ENCODE measurements around the gene IWS1. TPM values are rescaled to one million over a fixed set of nuclear protein-coding genes. Genes with fewer than 3 reads are reported as not detected.
"Not testable (repeated sequence)": the region's sequence is repeated elsewhere in the genome, so short reads cannot be mapped to it uniquely, and the experiment has no call there.

The IWS1 gene
- 10 to 100 TPM; 36.0 to 53.2 TPM for total RNA-seq
- polyA plus RNA-seq (ENCODE audit: insufficient read length in 2 of 2): 10 to 100 TPM; 48.3 to 53.5 TPM
- long read RNA-seq, donor 1, transcript IWS1-201 (14 exons, 2,958 nt): major isoform, 6 of 16 reads
- long read RNA-seq, donor 1, partial matches to known transcripts: 10 of 16 reads
- long read RNA-seq, donor 1, other reads (novel, unspliced or antisense): 0 of 16 reads
- long read RNA-seq, donor 2, partial matches to known transcripts: 0 of 1 reads
- long read RNA-seq, donor 2, other reads (novel, unspliced or antisense): 0 of 1 reads
- long read RNA-seq, donor 3, partial matches to known transcripts: 7 of 7 reads
- long read RNA-seq, donor 3, other reads (novel, unspliced or antisense): 0 of 7 reads
- long read RNA-seq, donor 4, partial matches to known transcripts: 16 of 19 reads
- long read RNA-seq, donor 4, other reads (novel, unspliced or antisense): 0 of 19 reads

- under 1% methylated on average over 70 of the region's 70 CpGs for WGBS (ENCODE audit: insufficient coverage)
- Histone ChIP-seq H3K4me3 (ENCODE audit: low read depth, low read length) (peak within 1 kb of the TSS; percentile 69), H3K4me1 (ENCODE audit: control insufficient read depth, insufficient read depth, low read length) (peaks cover 13% of the 10 kb centered on the region), H3K27me3 (ENCODE audit: control insufficient read depth, insufficient read depth, low read length) (no peaks in the 10 kb centered on the region), H3K36me3 (ENCODE audit: control insufficient read depth, insufficient read depth, low read length) (peaks cover 3% of the 10 kb centered on the region), H3K9me3 (ENCODE audit: control insufficient read depth, insufficient read depth, low read length) (no peaks in the 10 kb centered on the region), H3K27ac (ENCODE audit: low read depth, low read length) (peak within 1 kb of the TSS; percentile 96)
- peak; percentile 93 to 99 (median 97) for DNase-seq (ENCODE audit: low read depth in 4 of 6, low spot score in 6 of 6)
Observed at GRCh38 chr2:127526132-127527000, at the start of gene IWS1. Gene IWS1, minus strand, starts transcription at chr2:127526489. Its CDS starts 281 bp downstream, at chr2:127526208.

GRCh38 chr2:127575941-127576432, 49.7 kb upstream of the IWS1 start:
- Histone ChIP-seq H3K4me1 (ENCODE audit: control insufficient read depth, insufficient read depth, low read length) (peaks cover 11% of the 10 kb centered on the region), H3K4me3 (ENCODE audit: low read depth, low read length) (no peak overlapping the region), H3K36me3 (ENCODE audit: control insufficient read depth, insufficient read depth, low read length) (no peaks in the 10 kb centered on the region), H3K27ac (ENCODE audit: low read depth, low read length) (no peak overlapping the region), H3K27me3 (ENCODE audit: control insufficient read depth, insufficient read depth, low read length) (no peaks in the 10 kb centered on the region), H3K9me3 (ENCODE audit: control insufficient read depth, insufficient read depth, low read length) (no peaks in the 10 kb centered on the region)
- 70% methylated on average over 9 of the region's 11 CpGs for WGBS (ENCODE audit: insufficient coverage)
- DNase-seq (ENCODE audit: low read depth in 4 of 6, low spot score in 6 of 6): no peak

GRCh38 chr2:127575185-127575765, 49.0 kb upstream of the IWS1 start:
- Histone ChIP-seq H3K9me3 (ENCODE audit: control insufficient read depth, insufficient read depth, low read length) (no peaks in the 10 kb centered on the region), H3K27me3 (ENCODE audit: control insufficient read depth, insufficient read depth, low read length) (no peaks in the 10 kb centered on the region), H3K4me1 (ENCODE audit: control insufficient read depth, insufficient read depth, low read length) (peaks cover 13% of the 10 kb centered on the region), H3K4me3 (ENCODE audit: low read depth, low read length) (no peak overlapping the region), H3K27ac (ENCODE audit: low read depth, low read length) (no peak overlapping the region), H3K36me3 (ENCODE audit: control insufficient read depth, insufficient read depth, low read length) (no peaks in the 10 kb centered on the region)
- no CpG with 5 or more reads among the region's 4 CpGs for WGBS (ENCODE audit: insufficient coverage)
- no peak for DNase-seq (ENCODE audit: low read depth in 4 of 6, low spot score in 6 of 6)

GRCh38 chr2:127574656-127575055, 48.4 kb upstream of the IWS1 start:
- Histone ChIP-seq H3K4me3 (ENCODE audit: low read depth, low read length) (no peak overlapping the region), H3K27ac (ENCODE audit: low read depth, low read length) (no peak overlapping the region), H3K36me3 (ENCODE audit: control insufficient read depth, insufficient read depth, low read length) (no peaks in the 10 kb centered on the region), H3K4me1 (ENCODE audit: control insufficient read depth, insufficient read depth, low read length) (peaks cover 17% of the 10 kb centered on the region), H3K27me3 (ENCODE audit: control insufficient read depth, insufficient read depth, low read length) (no peaks in the 10 kb centered on the region), H3K9me3 (ENCODE audit: control insufficient read depth, insufficient read depth, low read length) (no peaks in the 10 kb centered on the region)
- DNase-seq (ENCODE audit: low read depth in 4 of 6, low spot score in 6 of 6): no peak
- 88% methylated on average over 1 of the region's 3 CpGs for WGBS (ENCODE audit: insufficient coverage)

GRCh38 chr2:127573771-127574170, 47.5 kb upstream of the IWS1 start:
- H3K27me3 ChIP-seq (ENCODE audit: control insufficient read depth, insufficient read depth, low read length): no peaks in the 10 kb centered on the region
- H3K36me3 ChIP-seq (ENCODE audit: control insufficient read depth, insufficient read depth, low read length): no peaks in the 10 kb centered on the region
- peaks cover 23% of the 10 kb centered on the region for H3K4me1 ChIP-seq (ENCODE audit: control insufficient read depth, insufficient read depth, low read length)
- DNase-seq (ENCODE audit: low read depth in 4 of 6, low spot score in 6 of 6): no peak
- no peak overlapping the region for H3K4me3 ChIP-seq (ENCODE audit: low read depth, low read length)
- no peak overlapping the region for H3K27ac ChIP-seq (ENCODE audit: low read depth, low read length)
- 94% methylated on average over 9 of the region's 17 CpGs for WGBS (ENCODE audit: insufficient coverage)
- no peaks in the 10 kb centered on the region for H3K9me3 ChIP-seq (ENCODE audit: control insufficient read depth, insufficient read depth, low read length)

- 86% methylated on average over 6 of the region's 6 CpGs for WGBS (ENCODE audit: insufficient coverage)
- DNase-seq (ENCODE audit: low read depth in 4 of 6, low spot score in 6 of 6): no peak
- Histone ChIP-seq H3K4me1 (ENCODE audit: control insufficient read depth, insufficient read depth, low read length) (peaks cover 23% of the 10 kb centered on the region), H3K36me3 (ENCODE audit: control insufficient read depth, insufficient read depth, low read length) (no peaks in the 10 kb centered on the region), H3K9me3 (ENCODE audit: control insufficient read depth, insufficient read depth, low read length) (no peaks in the 10 kb centered on the region), H3K27ac (ENCODE audit: low read depth, low read length) (no peak overlapping the region), H3K27me3 (ENCODE audit: control insufficient read depth, insufficient read depth, low read length) (no peaks in the 10 kb centered on the region), H3K4me3 (ENCODE audit: low read depth, low read length) (no peak overlapping the region)
Observed at GRCh38 chr2:127573298-127573697, 47.0 kb upstream of the IWS1 start.

GRCh38 chr2:127572841-127573240, 46.6 kb upstream of the IWS1 start:
- Histone ChIP-seq H3K27ac (ENCODE audit: low read depth, low read length) (no peak overlapping the region), H3K9me3 (ENCODE audit: control insufficient read depth, insufficient read depth, low read length) (no peaks in the 10 kb centered on the region), H3K36me3 (ENCODE audit: control insufficient read depth, insufficient read depth, low read length) (no peaks in the 10 kb centered on the region), H3K27me3 (ENCODE audit: control insufficient read depth, insufficient read depth, low read length) (no peaks in the 10 kb centered on the region), H3K4me1 (ENCODE audit: control insufficient read depth, insufficient read depth, low read length) (peaks cover 23% of the 10 kb centered on the region), H3K4me3 (ENCODE audit: low read depth, low read length) (no peak overlapping the region)
- peak in 1 of 6 donors; percentile 11 for DNase-seq (ENCODE audit: low read depth in 4 of 6, low spot score in 6 of 6)
- 93% methylated on average over 3 of the region's 5 CpGs for WGBS (ENCODE audit: insufficient coverage)

GRCh38 chr2:127572352-127572751, 46.1 kb upstream of the IWS1 start:
- not testable (repeated sequence) for H3K9me3 ChIP-seq (ENCODE audit: control insufficient read depth, insufficient read depth, low read length); H3K27me3 ChIP-seq (ENCODE audit: control insufficient read depth, insufficient read depth, low read length); H3K36me3 ChIP-seq (ENCODE audit: control insufficient read depth, insufficient read depth, low read length); H3K4me3 ChIP-seq (ENCODE audit: low read depth, low read length); H3K27ac ChIP-seq (ENCODE audit: low read depth, low read length); DNase-seq (ENCODE audit: low read depth in 4 of 6, low spot score in 6 of 6)
- peaks cover 23% of the 10 kb centered on the region for H3K4me1 ChIP-seq (ENCODE audit: control insufficient read depth, insufficient read depth, low read length)
- 100% methylated on average over 2 of the region's 2 CpGs for WGBS (ENCODE audit: insufficient coverage)
